Fibroblast of lung (primary cell): ENCODE measurements around the gene KAZALD1. TPM values are rescaled to one million over a fixed set of nuclear protein-coding genes. Genes with fewer than 3 reads are reported as not detected.

Experiments
- DNase-seq, 2 donors: peaks; one replicate each; pipeline versions ENCODE4 v3.0.0 to v3.0.0-alpha.2; 2010; ENCODE audit warnings: low read depth in 2 of 2
- H2AFZ ChIP-seq: 2 replicates; pipeline ENCODE4 v1.5.1; 2012; ENCODE audit warnings: low read length, control low read depth, inconsistent platforms
- H3K27ac ChIP-seq: 2 replicates; pipeline ENCODE4 v1.5.1; 2011; ENCODE audit warnings: low read length, control low read depth; ENCODE audit not compliant: insufficient read depth
- H3K27me3 ChIP-seq: 2 replicates; pipeline ENCODE4 v1.5.1; 2011; ENCODE audit warnings: mild to moderate bottlenecking, low read length; ENCODE audit not compliant: control insufficient read depth, insufficient read depth
- H3K36me3 ChIP-seq: 2 replicates; pipeline ENCODE4 v1.5.1; 2011; ENCODE audit warnings: low read length; ENCODE audit not compliant: control insufficient read depth, insufficient read depth
- H3K4me1 ChIP-seq: 2 replicates; pipeline ENCODE4 v1.5.1; 2011; ENCODE audit warnings: low read length; ENCODE audit not compliant: control insufficient read depth, insufficient read depth; ENCODE audit errors: extremely low read depth
- H3K4me2 ChIP-seq: 2 replicates; pipeline ENCODE4 v1.5.1; 2011; ENCODE audit warnings: low read length, control low read depth; ENCODE audit not compliant: insufficient read depth; ENCODE audit errors: extremely low read depth
- H3K4me3 ChIP-seq, 4 experiments: fragments of 200-600 bp in 1 of 4; sonication (generic) in 1 of 4; replicated peaks in 1 of 4; 2 replicates each; pipeline ENCODE4 v1.5.1; 2011 to 2016; ENCODE audit warnings: low read length in 4 of 4, low read depth in 3 of 4, mild to moderate bottlenecking in 3 of 4, control low read depth in 2 of 4, inconsistent platforms in 1 of 4, mixed read lengths in 1 of 4; ENCODE audit not compliant: insufficient read depth in 1 of 4; ENCODE audit errors: control extremely low read depth in 1 of 4
- H3K79me2 ChIP-seq: 2 replicates; pipeline ENCODE4 v1.5.1; 2012; ENCODE audit warnings: mild to moderate bottlenecking, low read length, inconsistent platforms; ENCODE audit not compliant: control insufficient read depth, insufficient read depth
- H3K9ac ChIP-seq: 2 replicates; pipeline ENCODE4 v1.5.1; 2011; ENCODE audit warnings: mild to moderate bottlenecking, low read length, control low read depth; ENCODE audit not compliant: insufficient read depth
- H3K9me3 ChIP-seq: 2 replicates; pipeline ENCODE4 v1.5.1; 2012; ENCODE audit warnings: low read depth, low read length; ENCODE audit not compliant: control insufficient read depth, insufficient read depth
- H4K20me1 ChIP-seq: 2 replicates; pipeline ENCODE4 v1.5.1; 2011; ENCODE audit warnings: low read length; ENCODE audit not compliant: control insufficient read depth, insufficient read depth; ENCODE audit errors: extremely low read depth
- EZH2 ChIP-seq: IDR thresholded peaks from 2 replicates; pipeline ENCODE4 v1.5.1; 2012; ENCODE audit warnings: low read length, control low read depth, mild to moderate bottlenecking; ENCODE audit errors: missing control alignments
- polyA plus RNA-seq, 2 donors: library from polyadenylated mRNA; depleted of rRNA in 1 of 2; stranded (reverse) in 1 of 2; unstranded in 1 of 2; fragments of >200 nt; gene quantifications; 2 replicates each; pipeline ENCODE4 v1.2.1, GENCODE V29; 2011 to 2012; ENCODE audit warnings: missing spikeins in 1 of 2
- total RNA-seq: library from RNA; depleted of rRNA; stranded (reverse); fragments of >200 nt; gene quantifications from 2 replicates; pipeline ENCODE4 v1.2.1, GENCODE V29; 2014
- TF ChIP-seq, protein P1 (sequence below), 2 donors: IDR thresholded peaks in 1 of 2; conservative IDR thresholded peaks in 1 of 2; 1 replicate in 1 of 2; 2 replicates in 1 of 2; pipeline ENCODE4 v1.5.1; 2011 to 2012; ENCODE audit warnings: low read length in 2 of 2, control low read depth in 1 of 2, inconsistent platforms in 1 of 2, low read depth in 1 of 2, mild to moderate bottlenecking in 1 of 2

KAZALD1 gene
- total and polyA plus RNA-seq, 2 donors (not counting 1 experiment from before 2014, with no cell fraction given), result 4.6 to 19.8 TPM

DNA sequence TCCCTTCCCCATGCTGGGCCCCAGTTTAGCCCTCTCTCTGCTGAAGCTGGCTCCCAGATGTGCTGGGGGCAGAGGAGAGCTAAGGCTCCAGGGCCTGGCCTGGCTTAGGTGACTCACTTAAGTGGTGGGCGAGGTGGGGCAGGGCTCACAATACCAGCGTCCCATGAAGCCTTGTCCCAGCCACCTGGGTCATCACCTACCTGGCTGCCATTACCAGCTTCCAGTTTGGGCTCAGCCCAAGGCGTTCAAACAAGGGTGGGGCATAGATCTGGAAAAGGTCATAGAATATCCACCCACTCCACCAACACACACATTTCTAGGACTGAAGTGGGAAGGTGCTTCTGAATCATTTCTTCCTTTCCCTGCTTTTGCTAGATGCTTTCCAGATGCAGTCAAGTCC is 8.3 kb downstream of the KAZALD1 start:
- H3K9me3 ChIP-seq, result no peaks in the 10 kb centered on the region
- DNase-seq, result no peak
- no peak overlapping the region for H3K9ac ChIP-seq
- TF ChIP-seq, protein P1, sequence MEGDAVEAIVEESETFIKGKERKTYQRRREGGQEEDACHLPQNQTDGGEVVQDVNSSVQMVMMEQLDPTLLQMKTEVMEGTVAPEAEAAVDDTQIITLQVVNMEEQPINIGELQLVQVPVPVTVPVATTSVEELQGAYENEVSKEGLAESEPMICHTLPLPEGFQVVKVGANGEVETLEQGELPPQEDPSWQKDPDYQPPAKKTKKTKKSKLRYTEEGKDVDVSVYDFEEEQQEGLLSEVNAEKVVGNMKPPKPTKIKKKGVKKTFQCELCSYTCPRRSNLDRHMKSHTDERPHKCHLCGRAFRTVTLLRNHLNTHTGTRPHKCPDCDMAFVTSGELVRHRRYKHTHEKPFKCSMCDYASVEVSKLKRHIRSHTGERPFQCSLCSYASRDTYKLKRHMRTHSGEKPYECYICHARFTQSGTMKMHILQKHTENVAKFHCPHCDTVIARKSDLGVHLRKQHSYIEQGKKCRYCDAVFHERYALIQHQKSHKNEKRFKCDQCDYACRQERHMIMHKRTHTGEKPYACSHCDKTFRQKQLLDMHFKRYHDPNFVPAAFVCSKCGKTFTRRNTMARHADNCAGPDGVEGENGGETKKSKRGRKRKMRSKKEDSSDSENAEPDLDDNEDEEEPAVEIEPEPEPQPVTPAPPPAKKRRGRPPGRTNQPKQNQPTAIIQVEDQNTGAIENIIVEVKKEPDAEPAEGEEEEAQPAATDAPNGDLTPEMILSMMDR (conservative IDR thresholded peaks at IDR 0.05 in 1 of 2, IDR thresholded peaks at IDR 0.05 in 1 of 2; ENCODE audit: low read depth in 1 of 2, low read length in 2 of 2), result no peak
- TF ChIP-seq EZH2, result no peak
- peaks cover 22% of the 10 kb centered on the region for H3K27me3 ChIP-seq
- H3K4me3 ChIP-seq, result no peak overlapping the region
- H3K79me2 ChIP-seq, result no peaks in the 10 kb centered on the region
- no peak overlapping the region for H2AFZ ChIP-seq
- no peaks in the 10 kb centered on the region for H3K36me3 ChIP-seq
- H3K27ac ChIP-seq, result no peak overlapping the region
- no peaks in the 10 kb centered on the region for H4K20me1 ChIP-seq
- H3K4me1 ChIP-seq, result peaks cover 7% of the 10 kb centered on the region
- no peak overlapping the region for H3K4me2 ChIP-seq

DNA sequence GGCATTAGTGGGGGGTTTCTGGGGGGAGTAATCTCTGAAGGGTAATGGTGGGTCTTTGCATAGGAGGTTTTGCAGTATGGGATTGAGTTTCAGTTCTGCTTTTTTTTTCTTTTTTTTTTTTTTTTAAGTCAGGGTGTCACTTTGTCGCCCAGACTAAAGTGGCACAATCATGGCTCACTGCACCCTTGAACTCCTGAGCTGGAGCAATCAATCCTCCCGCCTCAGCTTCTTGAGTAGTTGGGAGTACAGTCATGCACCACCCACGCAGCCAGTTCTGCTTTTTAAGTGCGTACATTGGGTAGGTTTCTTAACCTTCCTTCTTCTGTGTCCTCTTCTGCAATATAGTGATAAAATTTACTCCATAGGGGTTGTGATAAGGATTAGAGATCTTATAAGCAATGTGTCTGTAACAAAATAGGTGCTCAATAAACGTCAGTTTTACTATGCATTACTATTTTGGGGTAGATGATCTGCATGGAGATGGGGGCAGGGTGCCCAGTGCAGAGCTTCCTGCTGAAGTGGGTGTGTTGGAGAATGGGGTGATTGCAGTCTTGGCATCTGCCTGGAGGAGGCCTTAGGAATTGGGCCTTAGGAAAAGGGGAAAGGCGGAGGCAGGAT is 9.6 kb downstream of the KAZALD1 start:
- Histone ChIP-seq H3K4me3 (no peak overlapping the region), H3K79me2 (no peaks in the 10 kb centered on the region), H3K9ac (no peak overlapping the region), H2AFZ (no peak overlapping the region), H3K4me1 (no peaks in the 10 kb centered on the region), H3K9me3 (no peaks in the 10 kb centered on the region), H4K20me1 (no peaks in the 10 kb centered on the region), H3K4me2 (no peak overlapping the region), H3K36me3 (no peaks in the 10 kb centered on the region), H3K27ac (no peak overlapping the region), H3K27me3 (peaks cover 35% of the 10 kb centered on the region)
- DNase-seq, result peak in 1 of 2 donors; percentile 76
- no peak for TF ChIP-seq EZH2
- TF ChIP-seq, protein P1 (conservative IDR thresholded peaks at IDR 0.05 in 1 of 2, IDR thresholded peaks at IDR 0.05 in 1 of 2; ENCODE audit: low read depth in 1 of 2, low read length in 2 of 2), result no peak

DNA sequence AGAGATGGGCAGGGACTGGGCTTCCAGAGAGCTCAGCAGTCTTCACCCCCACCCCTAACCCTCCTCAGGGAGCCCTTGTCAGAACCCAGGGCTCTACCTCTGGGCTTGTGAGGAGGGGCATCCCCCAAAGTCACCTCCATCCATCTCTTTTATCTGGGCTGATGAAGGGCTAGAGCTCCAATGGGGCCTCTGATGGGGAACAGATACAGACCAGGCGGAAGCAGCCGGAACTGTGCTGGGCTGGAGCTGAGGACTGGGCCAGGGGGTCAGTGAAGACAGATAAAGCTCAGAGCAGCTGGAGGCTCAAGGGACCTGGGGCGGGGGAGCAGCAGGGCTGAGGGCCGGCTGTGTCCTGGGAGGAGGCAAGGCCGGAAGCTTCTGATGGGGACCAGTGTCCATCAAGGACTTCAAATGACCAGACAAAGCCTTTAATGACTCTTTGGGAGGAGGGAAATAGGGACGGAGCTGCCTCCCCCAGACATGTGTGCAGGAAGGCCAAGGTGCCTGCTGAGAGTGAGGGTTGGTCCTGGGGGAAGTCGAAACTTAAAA is 10.2 kb downstream of the KAZALD1 start:
- H3K4me1 ChIP-seq, result no peaks in the 10 kb centered on the region
- H4K20me1 ChIP-seq, result no peaks in the 10 kb centered on the region
- no peak overlapping the region for H3K4me3 ChIP-seq
- H3K27me3 ChIP-seq, result peaks cover 39% of the 10 kb centered on the region
- H3K36me3 ChIP-seq, result no peaks in the 10 kb centered on the region
- no peak overlapping the region for H3K27ac ChIP-seq
- H3K9me3 ChIP-seq, result no peaks in the 10 kb centered on the region
- TF ChIP-seq EZH2, result no peak
- TF ChIP-seq, protein P1 (conservative IDR thresholded peaks at IDR 0.05 in 1 of 2, IDR thresholded peaks at IDR 0.05 in 1 of 2; ENCODE audit: low read depth in 1 of 2, low read length in 2 of 2), result no peak
- H3K4me2 ChIP-seq, result no peak overlapping the region
- no peaks in the 10 kb centered on the region for H3K79me2 ChIP-seq
- H3K9ac ChIP-seq, result no peak overlapping the region
- no peak for DNase-seq
- H2AFZ ChIP-seq, result no peak overlapping the region
